ENCODE results near the gene FGGY. TPM values are rescaled to one million over a fixed set of nuclear protein-coding genes. Genes with fewer than 3 reads are reported as not detected.
A peak's percentile ranks its signal among the peaks of the same experiment; 100 is the strongest.

FGGY gene
- total RNA-seq, 1 donor: 24.6 TPM

- DNase-seq (ENCODE audit: insufficient read length, low spot score, missing footprints): no peak
- Histone ChIP-seq H3K27me3 (ENCODE audit: insufficient read depth, low read length) (no peaks in the 10 kb centered on the region), H3K27ac (ENCODE audit: low read depth, low read length) (no peak overlapping the region), H3K4me2 (ENCODE audit: insufficient read depth, low read length) (no peak overlapping the region), H3K79me2 (ENCODE audit: insufficient read depth, low read length) (no peaks in the 10 kb centered on the region), H2AFZ (ENCODE audit: low read length) (no peak overlapping the region), H3K9me3 (ENCODE audit: low read depth, low read length) (no peaks in the 10 kb centered on the region), H4K20me1 (ENCODE audit: insufficient read depth, low read length) (no peaks in the 10 kb centered on the region), H3K4me1 (ENCODE audit: insufficient read depth, low read length) (no peaks in the 10 kb centered on the region), H3K36me3 (ENCODE audit: insufficient read depth, low read length) (no peaks in the 10 kb centered on the region), H3K4me3 (ENCODE audit: insufficient read depth, low read length) (no peak overlapping the region)
- TF ChIP-seq, protein P1, sequence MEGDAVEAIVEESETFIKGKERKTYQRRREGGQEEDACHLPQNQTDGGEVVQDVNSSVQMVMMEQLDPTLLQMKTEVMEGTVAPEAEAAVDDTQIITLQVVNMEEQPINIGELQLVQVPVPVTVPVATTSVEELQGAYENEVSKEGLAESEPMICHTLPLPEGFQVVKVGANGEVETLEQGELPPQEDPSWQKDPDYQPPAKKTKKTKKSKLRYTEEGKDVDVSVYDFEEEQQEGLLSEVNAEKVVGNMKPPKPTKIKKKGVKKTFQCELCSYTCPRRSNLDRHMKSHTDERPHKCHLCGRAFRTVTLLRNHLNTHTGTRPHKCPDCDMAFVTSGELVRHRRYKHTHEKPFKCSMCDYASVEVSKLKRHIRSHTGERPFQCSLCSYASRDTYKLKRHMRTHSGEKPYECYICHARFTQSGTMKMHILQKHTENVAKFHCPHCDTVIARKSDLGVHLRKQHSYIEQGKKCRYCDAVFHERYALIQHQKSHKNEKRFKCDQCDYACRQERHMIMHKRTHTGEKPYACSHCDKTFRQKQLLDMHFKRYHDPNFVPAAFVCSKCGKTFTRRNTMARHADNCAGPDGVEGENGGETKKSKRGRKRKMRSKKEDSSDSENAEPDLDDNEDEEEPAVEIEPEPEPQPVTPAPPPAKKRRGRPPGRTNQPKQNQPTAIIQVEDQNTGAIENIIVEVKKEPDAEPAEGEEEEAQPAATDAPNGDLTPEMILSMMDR (IDR thresholded peaks at IDR 0.05; ENCODE audit: extremely low read depth, low read depth, low read length): no peak
These were observed 342.4 kb downstream of the FGGY start for GRCh38 chr1:59639266-59639665.

DNA sequence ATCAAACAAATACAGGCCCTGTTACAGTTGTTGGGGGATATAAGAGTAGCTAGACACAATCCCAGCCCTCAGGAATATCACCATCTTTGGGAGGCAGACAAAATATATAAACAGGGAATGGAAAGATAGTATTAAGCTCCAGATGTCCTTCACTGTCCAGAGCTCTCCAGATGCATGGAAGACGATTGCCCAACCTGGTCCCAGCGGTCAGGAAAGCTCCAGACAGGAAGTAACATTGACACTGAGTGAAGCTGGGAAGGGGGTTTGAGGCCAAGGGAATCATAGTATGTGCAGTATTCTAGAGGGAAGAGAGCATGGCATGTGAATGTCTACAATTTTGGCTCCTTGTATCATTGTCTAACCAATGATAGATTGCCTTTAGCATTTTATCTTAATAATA lies 344.0 kb downstream of the FGGY start:
- TF ChIP-seq, protein P1 (IDR thresholded peaks at IDR 0.05; ENCODE audit: extremely low read depth, low read depth, low read length): no peak
- DNase-seq (ENCODE audit: insufficient read length, low spot score, missing footprints): no peak
- H3K4me2 ChIP-seq (ENCODE audit: insufficient read depth, low read length): no peak overlapping the region

GRCh38 chr1:59641836-59642235 lies 344.9 kb downstream of the FGGY start:
- Histone ChIP-seq H3K4me2 (ENCODE audit: insufficient read depth, low read length) (no peak overlapping the region), H3K4me1 (ENCODE audit: insufficient read depth, low read length) (no peaks in the 10 kb centered on the region), H3K9me3 (ENCODE audit: low read depth, low read length) (no peaks in the 10 kb centered on the region), H3K36me3 (ENCODE audit: insufficient read depth, low read length) (no peaks in the 10 kb centered on the region), H3K27me3 (ENCODE audit: insufficient read depth, low read length) (no peaks in the 10 kb centered on the region), H2AFZ (ENCODE audit: low read length) (no peak overlapping the region), H3K79me2 (ENCODE audit: insufficient read depth, low read length) (no peaks in the 10 kb centered on the region), H4K20me1 (ENCODE audit: insufficient read depth, low read length) (no peaks in the 10 kb centered on the region), H3K4me3 (ENCODE audit: insufficient read depth, low read length) (no peak overlapping the region), H3K27ac (ENCODE audit: low read depth, low read length) (no peak overlapping the region)
- TF ChIP-seq, protein P1 (IDR thresholded peaks at IDR 0.05; ENCODE audit: extremely low read depth, low read depth, low read length): no peak
- DNase-seq (ENCODE audit: insufficient read length, low spot score, missing footprints): no peak

More for the DNA sequence above, 344.0 kb downstream of the FGGY start:
- H3K4me1 ChIP-seq (ENCODE audit: insufficient read depth, low read length): no peaks in the 10 kb centered on the region
- H3K79me2 ChIP-seq (ENCODE audit: insufficient read depth, low read length): no peaks in the 10 kb centered on the region
- H2AFZ ChIP-seq (ENCODE audit: low read length): no peak overlapping the region
- H3K9me3 ChIP-seq (ENCODE audit: low read depth, low read length): no peaks in the 10 kb centered on the region
- no peaks in the 10 kb centered on the region for H3K36me3 ChIP-seq (ENCODE audit: insufficient read depth, low read length)
- H3K4me3 ChIP-seq (ENCODE audit: insufficient read depth, low read length): no peak overlapping the region
- H4K20me1 ChIP-seq (ENCODE audit: insufficient read depth, low read length): no peaks in the 10 kb centered on the region
- no peaks in the 10 kb centered on the region for H3K27me3 ChIP-seq (ENCODE audit: insufficient read depth, low read length)
- H3K27ac ChIP-seq (ENCODE audit: low read depth, low read length): no peak overlapping the region

DNA sequence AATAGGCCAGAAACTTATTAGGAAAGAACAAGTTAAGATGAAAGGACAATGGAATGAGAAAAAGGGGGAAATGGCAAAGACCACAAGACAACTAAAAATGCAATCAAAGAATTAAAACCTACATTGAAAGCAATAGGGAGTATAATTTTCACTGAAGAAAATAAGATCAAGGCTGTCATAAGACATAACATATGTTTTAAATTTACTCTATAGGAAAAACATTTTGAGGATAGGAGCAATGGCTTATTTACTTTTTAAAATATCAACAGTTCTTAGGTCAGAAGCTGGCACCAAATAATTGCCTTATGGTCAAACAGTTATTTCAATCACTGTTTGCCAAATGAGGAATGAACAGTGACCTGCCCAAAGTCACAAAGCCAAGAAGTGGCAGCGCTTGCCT lies 346.6 kb downstream of the FGGY start:
- no peaks in the 10 kb centered on the region for H4K20me1 ChIP-seq (ENCODE audit: insufficient read depth, low read length)
- H3K9me3 ChIP-seq (ENCODE audit: low read depth, low read length): no peaks in the 10 kb centered on the region
- no peak overlapping the region for H3K4me2 ChIP-seq (ENCODE audit: insufficient read depth, low read length)
- H3K36me3 ChIP-seq (ENCODE audit: insufficient read depth, low read length): no peaks in the 10 kb centered on the region
- TF ChIP-seq, protein P1 (IDR thresholded peaks at IDR 0.05; ENCODE audit: extremely low read depth, low read depth, low read length): no peak
- no peak overlapping the region for H2AFZ ChIP-seq (ENCODE audit: low read length)
- no peak overlapping the region for H3K27ac ChIP-seq (ENCODE audit: low read depth, low read length)
- H3K27me3 ChIP-seq (ENCODE audit: insufficient read depth, low read length): no peaks in the 10 kb centered on the region
- no peak overlapping the region for H3K4me3 ChIP-seq (ENCODE audit: insufficient read depth, low read length)
- no peaks in the 10 kb centered on the region for H3K4me1 ChIP-seq (ENCODE audit: insufficient read depth, low read length)
- H3K79me2 ChIP-seq (ENCODE audit: insufficient read depth, low read length): no peaks in the 10 kb centered on the region
- DNase-seq (ENCODE audit: insufficient read length, low spot score, missing footprints): peak; percentile 18

Measured in osteoblast (primary cell).